ENCODE results near the gene KAZN.
A peak's percentile ranks its signal among the peaks of the same experiment; 100 is the strongest.

Gene KAZN

GRCh38 chr1:14600405-14601112 lies 2.1 kb downstream of the KAZN start:
- in situ Hi-C loops (cut with HindIII; ENCODE audit: low sequenced_read_pairs), result loop anchor here (10.0 kb wide), 1 partner anchor 164 kb away; no protein-coding TSS in a partner anchor
- TF ChIP-seq CTCF (IDR thresholded peaks at IDR 0.05; ENCODE audit: low read depth, low read length, missing control alignments), result no peak
- DNase-seq (ENCODE audit: low read depth), result no peak
- peak overlapping the region; percentile 69 for H3K4me3 ChIP-seq (ENCODE audit: low read depth, low read length)

- TF ChIP-seq CTCF (IDR thresholded peaks at IDR 0.05; ENCODE audit: low read depth, low read length, missing control alignments), result no peak
- no peak for DNase-seq (ENCODE audit: low read depth)
- H3K4me3 ChIP-seq (ENCODE audit: low read depth, low read length), result peak overlapping the region; percentile 21
- in situ Hi-C loops (cut with HindIII; ENCODE audit: low sequenced_read_pairs), result loop anchor here (10.0 kb wide), 1 partner anchor 163 kb away; no protein-coding TSS in a partner anchor
Observed at GRCh38 chr1:14602136-14602535, 3.7 kb downstream of the KAZN start.

- no peak for TF ChIP-seq CTCF (IDR thresholded peaks at IDR 0.05; ENCODE audit: low read depth, low read length, missing control alignments)
- DNase-seq (ENCODE audit: low read depth), result no peak
- in situ Hi-C loops (cut with HindIII; ENCODE audit: low sequenced_read_pairs), result loop anchor here (10.0 kb wide), 1 partner anchor 161 kb away; no protein-coding TSS in a partner anchor
- H3K4me3 ChIP-seq (ENCODE audit: low read depth, low read length), result no peak overlapping the region
Observed at GRCh38 chr1:14603645-14604044, 5.2 kb downstream of the KAZN start.

GRCh38 chr1:14604414-14604813 lies 5.9 kb downstream of the KAZN start:
- no peak overlapping the region for H3K4me3 ChIP-seq (ENCODE audit: low read depth, low read length)
- no peak for TF ChIP-seq CTCF (IDR thresholded peaks at IDR 0.05; ENCODE audit: low read depth, low read length, missing control alignments)
- DNase-seq (ENCODE audit: low read depth), result no peak
- in situ Hi-C loops (cut with HindIII; ENCODE audit: low sequenced_read_pairs), result loop anchor here (10.0 kb wide), 1 partner anchor 160 kb away; no protein-coding TSS in a partner anchor

- in situ Hi-C loops (cut with HindIII; ENCODE audit: low sequenced_read_pairs), result loop anchor here (10.0 kb wide), 1 partner anchor 159 kb away; no protein-coding TSS in a partner anchor
- no peak for TF ChIP-seq CTCF (IDR thresholded peaks at IDR 0.05; ENCODE audit: low read depth, low read length, missing control alignments)
- no peak for DNase-seq (ENCODE audit: low read depth)
Observed at GRCh38 chr1:14605945-14606344, 7.5 kb downstream of the KAZN start.

GRCh38 chr1:14606632-14607031 lies 8.1 kb downstream of the KAZN start:
- peak; percentile 51 for TF ChIP-seq CTCF (IDR thresholded peaks at IDR 0.05; ENCODE audit: low read depth, low read length, missing control alignments)
- in situ Hi-C loops (cut with HindIII; ENCODE audit: low sequenced_read_pairs), result loop anchor here (10.0 kb wide), 1 partner anchor 158 kb away; no protein-coding TSS in a partner anchor
- H3K4me3 ChIP-seq (ENCODE audit: low read depth, low read length), result no peak overlapping the region
- no peak for DNase-seq (ENCODE audit: low read depth)

More at GRCh38 chr1:14605945-14606344, 7.5 kb downstream of the KAZN start:
- no peak overlapping the region for H3K4me3 ChIP-seq (ENCODE audit: low read depth, low read length)

Data from astrocyte of the cerebellum (primary cell).